Stimulated activated CD4-positive, alpha-beta T cell treated with anti-CD3 and anti-CD28 coated beads, Interleukin-15, amount 100 ng/mL, for 48 hours (primary cell): ENCODE results near the gene OSM.

Experiments
- DNase-seq, 2 donors: peaks; one replicate each; pipeline ENCODE4 v3.0.0-alpha.2; 2020; ENCODE audit warnings: low read depth in 2 of 2

Gene OSM

GRCh38 chr22:30263883-30264282, 2.8 kb downstream of the OSM start:
- DNase-seq, result no peak

GRCh38 chr22:30262917-30263741, 3.5 kb downstream of the OSM start:
- peak in 1 of 2 donors; percentile 77 for DNase-seq

- no peak for DNase-seq
Measured at GRCh38 chr22:30262112-30262511, 4.5 kb downstream of the OSM start.

GRCh38 chr22:30261134-30261533, 5.5 kb downstream of the OSM start:
- DNase-seq, result no peak

GRCh38 chr22:30260682-30261081, 6.0 kb downstream of the OSM start:
- no peak for DNase-seq

GRCh38 chr22:30260276-30260675, 6.4 kb downstream of the OSM start:
- no peak for DNase-seq

- no peak for DNase-seq
Measured at GRCh38 chr22:30254314-30254713, 12.3 kb downstream of the OSM start.

- no peak for DNase-seq
Measured at GRCh38 chr22:30253205-30253852, 13.3 kb downstream of the OSM start.

GRCh38 chr22:30252411-30253204, 14.0 kb downstream of the OSM start:
- no peak for DNase-seq

- no peak for DNase-seq
Measured at GRCh38 chr22:30251711-30252110, 14.9 kb downstream of the OSM start.

- peak in 1 of 2 donors; percentile 52 for DNase-seq
Measured at GRCh38 chr22:30250661-30251267, 15.9 kb downstream of the OSM start.

- no peak for DNase-seq
Measured at GRCh38 chr22:30250039-30250565, 16.5 kb downstream of the OSM start.

- no peak for DNase-seq
Measured at GRCh38 chr22:30249049-30250038, 17.3 kb downstream of the OSM start.

- no peak for DNase-seq
Measured at GRCh38 chr22:30248484-30248883, 18.2 kb downstream of the OSM start.

- DNase-seq, result no peak
Measured at GRCh38 chr22:30247974-30248373, 18.7 kb downstream of the OSM start.

- DNase-seq, result no peak
Measured at GRCh38 chr22:30247561-30247960, 19.1 kb downstream of the OSM start.

GRCh38 chr22:30246814-30247376, 19.8 kb downstream of the OSM start:
- no peak for DNase-seq

GRCh38 chr22:30245985-30246813, 20.5 kb downstream of the OSM start, which contains the start of gene LIF:
Gene LIF, minus strand, starts transcription at chr22:30246759. Its CDS starts 64 bp downstream, at chr22:30246695.
- DNase-seq, result peak in 1 of 2 donors; percentile 38
